GM19193 (cell line): ENCODE results near the gene SCAF8.

Experiments used
- POLR2A ChIP-seq: IDR thresholded peaks from 4 replicates; pipeline ENCODE4 v1.6.1; 2011; ENCODE audit not compliant: insufficient read depth, insufficient read length; ENCODE audit errors: extremely low read depth

SCAF8 gene

GRCh38 chr6:154719854-154720253 lies 13.4 kb upstream of the SCAF8 start:
- TF ChIP-seq POLR2A: no peak

GRCh38 chr6:154721460-154721859 lies 11.8 kb upstream of the SCAF8 start:
- no peak for TF ChIP-seq POLR2A

GRCh38 chr6:154726887-154727286 lies 6.3 kb upstream of the SCAF8 start:
- TF ChIP-seq POLR2A: no peak

- TF ChIP-seq POLR2A: no peak
These were observed 1.7 kb upstream of the SCAF8 start for GRCh38 chr6:154731296-154732218.

GRCh38 chr6:154732538-154733182 lies 556 bp upstream of the SCAF8 start:
- TF ChIP-seq POLR2A: no peak

GRCh38 chr6:154733626-154734382 lies 588 bp downstream of the SCAF8 start:
- TF ChIP-seq POLR2A: peak; percentile 13

GRCh38 chr6:154736618-154737259 lies 3.5 kb downstream of the SCAF8 start:
- no peak for TF ChIP-seq POLR2A

- no peak for TF ChIP-seq POLR2A
These were observed 4.2 kb downstream of the SCAF8 start for GRCh38 chr6:154737424-154737823.

GRCh38 chr6:154738551-154738961 lies 5.3 kb downstream of the SCAF8 start:
- no peak for TF ChIP-seq POLR2A

- no peak for TF ChIP-seq POLR2A
These were observed 7.4 kb downstream of the SCAF8 start for GRCh38 chr6:154740658-154741057.

- TF ChIP-seq POLR2A: no peak
These were observed 9.7 kb downstream of the SCAF8 start for GRCh38 chr6:154742891-154743290.

GRCh38 chr6:154745243-154745642 lies 12.0 kb downstream of the SCAF8 start:
- no peak for TF ChIP-seq POLR2A

GRCh38 chr6:154749341-154749740 lies 16.1 kb downstream of the SCAF8 start:
- no peak for TF ChIP-seq POLR2A

GRCh38 chr6:154751011-154751800 lies 18.0 kb downstream of the SCAF8 start:
- TF ChIP-seq POLR2A: no peak

GRCh38 chr6:154752022-154752421 lies 18.8 kb downstream of the SCAF8 start:
- TF ChIP-seq POLR2A: no peak

- TF ChIP-seq POLR2A: no peak
These were observed 20.9 kb downstream of the SCAF8 start for GRCh38 chr6:154754152-154754551.
